MCF 10A (cell line): ENCODE data around the gene ILDR1. TPM values are rescaled to one million over a fixed set of nuclear protein-coding genes. Genes with fewer than 3 reads are reported as not detected.

ENCODE experiments used
- BruUV-seq: library from RNA; stranded (reverse); fragments of 400-500 nt; replicated peaks from 2 replicates; lab custom pipeline; 2021; lab: Mats Ljungman, UMichigan
- CTCF ChIA-PET: fragments of 300-600 bp; sonication (Branson Sonifier 250); formaldehyde crosslinking; extraction: SDS; loops from one replicate; lab custom pipeline; 2021; ENCODE audit warnings: antibody characterized with exemption, inconsistent platforms; lab: Yijun Ruan, JAX
- POLR2A ChIA-PET: fragments of 300-600, 350-650 bp; sonication (Branson Sonifier 250); formaldehyde crosslinking; extraction: SDS; loops from one replicate; lab custom pipeline; 2020; ENCODE audit warnings: antibody characterized with exemption, inconsistent platforms; lab: Yijun Ruan, JAX
- DNase-seq: peaks from one replicate; pipeline ENCODE4 v3.0.0-alpha.2; 2018; ENCODE audit not compliant: unreplicated experiment
- H3K27ac Mint-ChIP-seq: one replicate; pipeline ENCODE4 v1.8.0; 2022; ENCODE audit warnings: mild to moderate bottlenecking, low read depth, mixed read lengths; ENCODE audit not compliant: unreplicated experiment
- H3K27me3 Mint-ChIP-seq: one replicate; pipeline ENCODE4 v1.8.0; 2022; ENCODE audit warnings: mixed read lengths; ENCODE audit not compliant: insufficient read depth, unreplicated experiment
- H3K36me3 Mint-ChIP-seq: one replicate; pipeline ENCODE4 v1.8.0; 2022; ENCODE audit warnings: mild to moderate bottlenecking, moderate library complexity, mixed read lengths; ENCODE audit not compliant: insufficient read depth, unreplicated experiment
- H3K4me1 Mint-ChIP-seq: one replicate; pipeline ENCODE4 v1.8.0; 2022; ENCODE audit warnings: mixed read lengths; ENCODE audit not compliant: insufficient read depth, unreplicated experiment
- H3K4me3 Mint-ChIP-seq: one replicate; pipeline ENCODE4 v1.8.0; 2022; ENCODE audit warnings: mild to moderate bottlenecking, moderate library complexity, mixed read lengths; ENCODE audit not compliant: unreplicated experiment
- H3K9me3 Mint-ChIP-seq: one replicate; pipeline ENCODE4 v1.8.0; 2022; ENCODE audit warnings: mixed read lengths; ENCODE audit not compliant: unreplicated experiment
- CTCF ChIP-seq: fragments of 200-600 bp; IDR thresholded peaks from one replicate; pipeline ENCODE4 v1.8.0; 2022; ENCODE audit warnings: antibody characterized with exemption, mild to moderate bottlenecking; ENCODE audit not compliant: unreplicated experiment
- intact Hi-C: fragments of 100-400 bp; cut with micrococcal nuclease; formaldehyde crosslinking; loops from 2 replicates; pipeline ENCODE4 v1.14.1; 2022
- total RNA-seq: library from RNA; stranded (reverse); gene quantifications from 2 replicates; pipeline ENCODE4 v1.2.3, GENCODE V29; 2022

The ILDR1 gene
- total RNA-seq, 1 experiment from 2014 or later = 0.23 TPM

- Mint-ChIP-seq H3K27me3 (no peaks in the 10 kb centered on the region), H3K36me3 (no peaks in the 10 kb centered on the region), H3K27ac (no peak overlapping the region), H3K9me3 (no peaks in the 10 kb centered on the region), H3K4me1 (peaks cover 18% of the 10 kb centered on the region), H3K4me3 (no peak overlapping the region)
- intact Hi-C loops = no loop called here
- ChIA-PET POLR2A (interaction anchor here (0.9 to 1.4 kb wide), 2 partner anchors 10 to 61 kb away, joined by 3 read pairs; no protein-coding TSS in a partner anchor), CTCF (interaction anchor here (0.9 to 1.8 kb wide), 3 partner anchors 13 to 256 kb away, joined by 3 to 5 read pairs (median 3); no protein-coding TSS in a partner anchor)
- TF ChIP-seq CTCF = no peak
- no TSS peak for BruUV-seq
- DNase-seq = no peak
These were observed 19.4 kb downstream of the ILDR1 start for GRCh38 chr3:122002611-122003010.

GRCh38 chr3:122001892-122002291, 20.2 kb downstream of the ILDR1 start:
- POLR2A ChIA-PET = interaction anchor here (0.9 to 1.4 kb wide), 2 partner anchors 10 to 62 kb away, joined by 3 read pairs; no protein-coding TSS in a partner anchor
- no peak for TF ChIP-seq CTCF
- H3K9me3 Mint-ChIP-seq = no peaks in the 10 kb centered on the region
- H3K27me3 Mint-ChIP-seq = no peaks in the 10 kb centered on the region
- no peak overlapping the region for H3K4me3 Mint-ChIP-seq
- peaks cover 18% of the 10 kb centered on the region for H3K4me1 Mint-ChIP-seq
- H3K27ac Mint-ChIP-seq = no peak overlapping the region
- DNase-seq = no peak
- intact Hi-C loops = no loop called here
- H3K36me3 Mint-ChIP-seq = no peaks in the 10 kb centered on the region
- CTCF ChIA-PET = interaction anchor here (0.6 to 1.8 kb wide), 4 partner anchors 12 to 257 kb away, joined by 3 to 5 read pairs (median 3); no protein-coding TSS in a partner anchor
- BruUV-seq = no TSS peak

GRCh38 chr3:122000936-122001605, 21.0 kb downstream of the ILDR1 start:
- H3K4me1 Mint-ChIP-seq = peaks cover 21% of the 10 kb centered on the region
- CTCF ChIA-PET = interaction anchor here (0.7 to 1.8 kb wide), 2 partner anchors 11 to 12 kb away, joined by 4 to 5 read pairs; no protein-coding TSS in a partner anchor
- POLR2A ChIA-PET = interaction anchor here (1.4 kb wide), 1 partner anchor 11 kb away, joined by 3 read pairs; no protein-coding TSS in a partner anchor
- no peak for DNase-seq
- TF ChIP-seq CTCF = no peak
- no peaks in the 10 kb centered on the region for H3K9me3 Mint-ChIP-seq
- BruUV-seq = no TSS peak
- H3K4me3 Mint-ChIP-seq = no peak overlapping the region
- H3K27me3 Mint-ChIP-seq = no peaks in the 10 kb centered on the region
- no peak overlapping the region for H3K27ac Mint-ChIP-seq
- no peaks in the 10 kb centered on the region for H3K36me3 Mint-ChIP-seq
- intact Hi-C loops = no loop called here

- no TSS peak for BruUV-seq
- Mint-ChIP-seq H3K4me3 (no peak overlapping the region), H3K9me3 (no peaks in the 10 kb centered on the region), H3K27me3 (no peaks in the 10 kb centered on the region), H3K4me1 (peaks cover 30% of the 10 kb centered on the region), H3K27ac (no peak overlapping the region), H3K36me3 (no peaks in the 10 kb centered on the region)
- ChIA-PET POLR2A (interaction anchor here (0.6 kb wide), 1 partner anchor 147 kb away, joined by 5 read pairs; no protein-coding TSS in a partner anchor), CTCF (no interaction called here)
- no peak for DNase-seq
- TF ChIP-seq CTCF = no peak
- intact Hi-C loops = no loop called here
These were observed 22.1 kb downstream of the ILDR1 start for GRCh38 chr3:121999931-122000330.
